Lung (tissue), 12 donors: ENCODE results near the gene CCL2. TPM values are rescaled to one million over a fixed set of nuclear protein-coding genes. Genes with fewer than 3 reads are reported as not detected.

Source experiments
- ATAC-seq: fragments of 200-7000 bp; cut with Tn5 transposase; one replicate; pipeline ENCODE4 v1.9.1; 2020; ENCODE audit warnings: moderate number of reproducible peaks; ENCODE audit not compliant: insufficient read depth, low FRiP score
- DNase-seq, 3 donors: peaks; one replicate each; pipeline ENCODE4 v3.0.0-alpha.2; 2013 to 2017
- H3K27ac ChIP-seq, 2 donors: one replicate each; pipeline ENCODE4 v1.5.1; 2013; ENCODE audit warnings: mild to moderate bottlenecking in 2 of 2, moderate library complexity in 2 of 2, control low read depth in 1 of 2, inconsistent platforms in 1 of 2, low read depth in 1 of 2, low read length in 1 of 2
- H3K27me3 ChIP-seq, 3 donors: one replicate each; pipeline ENCODE4 v1.5.1; 2013; ENCODE audit warnings: low read length in 2 of 3; ENCODE audit not compliant: control insufficient read depth in 3 of 3, insufficient read depth in 3 of 3
- H3K36me3 ChIP-seq, 4 donors: one replicate each; pipeline ENCODE4 v1.5.1; 2013; ENCODE audit warnings: low read length in 4 of 4, mild to moderate bottlenecking in 1 of 4, moderate library complexity in 1 of 4; ENCODE audit not compliant: control insufficient read depth in 4 of 4, insufficient read depth in 4 of 4
- H3K4me1 ChIP-seq, 5 donors: one replicate each; pipeline ENCODE4 v1.5.1; 2013; ENCODE audit warnings: low read length in 5 of 5, mild to moderate bottlenecking in 2 of 5, moderate library complexity in 1 of 5; ENCODE audit not compliant: control insufficient read depth in 5 of 5, insufficient read depth in 5 of 5
- H3K4me3 ChIP-seq: one replicate; pipeline ENCODE4 v1.5.1; 2013; ENCODE audit warnings: mild to moderate bottlenecking, control low read depth, moderate library complexity
- H3K9ac ChIP-seq, 2 donors: one replicate each; pipeline ENCODE4 v1.5.1; 2013; ENCODE audit warnings: low read length in 2 of 2, control low read depth in 1 of 2; ENCODE audit not compliant: insufficient read depth in 1 of 2
- H3K9me3 ChIP-seq, 4 donors: one replicate each; pipeline ENCODE4 v1.5.1; 2013; ENCODE audit warnings: low read length in 3 of 4, mild to moderate bottlenecking in 1 of 4, moderate library complexity in 1 of 4; ENCODE audit not compliant: control insufficient read depth in 4 of 4, insufficient read depth in 3 of 4
- CTCF ChIP-seq: IDR thresholded peaks from 2 replicates; pipeline ENCODE4 v1.5.1; 2012; ENCODE audit warnings: mild to moderate bottlenecking; ENCODE audit errors: control extremely low read depth, extremely low read depth
- WGBS, 2 donors: extraction: QIAGEN DNeasy Blood & Tissue Kit; methylation state at CpG; one replicate each; pipeline ENCODE4 v1.1.7; 2013; 5-methylcytosine and 5-hydroxymethylcytosine counted together
- polyA plus RNA-seq, 2 donors: library from polyadenylated mRNA; stranded (reverse); fragments of 200-250 nt; gene quantifications; one replicate each; pipeline ENCODE4 v1.2.1, GENCODE V29; 2013
- total RNA-seq, 2 donors: library from RNA; depleted of rRNA in 1 of 2; stranded (reverse); fragments of >200 nt in 1 of 2; gene quantifications; one replicate each; pipeline ENCODE4 v1.2.1, GENCODE V29; 2014 to 2021
- donor health status: control.
- donor health status: control.
- donor health status: Bipolar disorder and iron deficiency.
- donor health status: healthy.
- donor health status: DM: yes; HTN: yes; CAD: no.

Gene CCL2
- total and polyA plus RNA-seq, 4 donors = 80.8 to 1,172 (median 160) TPM

- no peaks in the 10 kb centered on the region for H3K9me3 ChIP-seq
- DNase-seq (no peak), ATAC-seq (no peak)
- H3K27ac ChIP-seq = no peak overlapping the region
- TF ChIP-seq CTCF = no peak
- H3K4me3 ChIP-seq = no peak overlapping the region
- WGBS, 2 donors = 64 to 71% methylated on average over 6 of the region's 6 CpGs
- no peak overlapping the region for H3K9ac ChIP-seq
- no peaks in the 10 kb centered on the region for H3K36me3 ChIP-seq
- peaks cover 0 to 32% (median 25%) of the 10 kb centered on the region in 5 donors for H3K4me1 ChIP-seq
- H3K27me3 ChIP-seq = no peaks in the 10 kb centered on the region
Observed at GRCh38 chr17:34245351-34245905, 9.7 kb upstream of the CCL2 start.

GRCh38 chr17:34246446-34246845 is 8.6 kb upstream of the CCL2 start:
- H3K4me1 ChIP-seq = peaks cover 1 to 39% (median 20%) of the 10 kb centered on the region in 5 donors
- WGBS, 2 donors = 42 to 63% methylated on average over 1 of the region's 1 CpG
- TF ChIP-seq CTCF = no peak
- H3K4me3 ChIP-seq = no peak overlapping the region
- H3K27ac ChIP-seq = no peak overlapping the region
- ATAC-seq (no peak), DNase-seq (no peak)
- no peak overlapping the region for H3K9ac ChIP-seq
- H3K36me3 ChIP-seq = no peaks in the 10 kb centered on the region
- H3K9me3 ChIP-seq = no peaks in the 10 kb centered on the region
- no peaks in the 10 kb centered on the region for H3K27me3 ChIP-seq

GRCh38 chr17:34246881-34247280 is 8.2 kb upstream of the CCL2 start:
- no peak overlapping the region for H3K4me3 ChIP-seq
- H3K36me3 ChIP-seq = no peaks in the 10 kb centered on the region
- H3K4me1 ChIP-seq = peaks cover 5 to 41% (median 20%) of the 10 kb centered on the region in 5 donors
- WGBS, 2 donors = 59 to 80% methylated on average over 3 of the region's 3 CpGs
- no peak overlapping the region for H3K9ac ChIP-seq
- DNase-seq = no peak
- no peak overlapping the region for H3K27ac ChIP-seq
- no peak for ATAC-seq
- no peaks in the 10 kb centered on the region for H3K9me3 ChIP-seq
- TF ChIP-seq CTCF = no peak
- H3K27me3 ChIP-seq = no peaks in the 10 kb centered on the region

- Histone ChIP-seq H3K27ac (peak overlapping the region in 1 of 2 donors; percentile 80), H3K4me1 (peaks cover 21 to 52% (median 27%) of the 10 kb centered on the region in 5 donors), H3K36me3 (no peaks in the 10 kb centered on the region), H3K27me3 (no peaks in the 10 kb centered on the region), H3K4me3 (no peak overlapping the region), H3K9me3 (no peaks in the 10 kb centered on the region), H3K9ac (no peak overlapping the region)
- WGBS, 2 donors = 43 to 50% methylated on average over 6 of the region's 6 CpGs
- ATAC-seq (no peak), DNase-seq (no peak)
- TF ChIP-seq CTCF = no peak
Observed at GRCh38 chr17:34248511-34249024, 6.5 kb upstream of the CCL2 start.
